PC-9 (cell line): ENCODE results near the gene AMMECR1. TPM values are rescaled to one million over a fixed set of nuclear protein-coding genes. Genes with fewer than 3 reads are reported as not detected.

Experiments
- BruUV-seq: library from RNA; stranded (reverse); fragments of 400-500 nt; replicated peaks from 2 replicates; lab custom pipeline; 2021; lab: Mats Ljungman, UMichigan
- CTCF ChIA-PET: fragments of 300-600 bp; sonication (Branson Sonifier 250); formaldehyde crosslinking; loops from one replicate; lab custom pipeline; 2022; ENCODE audit warnings: antibody characterized with exemption; lab: Charles Lee
- POLR2A ChIA-PET: fragments of 300-600 bp; sonication (Branson Sonifier 250); formaldehyde crosslinking; loops from one replicate; lab custom pipeline; 2022; ENCODE audit warnings: antibody characterized with exemption; ENCODE audit not compliant: unreplicated experiment; lab: Charles Lee
- DNase-seq, 2 experiments: peaks; one replicate each; pipeline versions ENCODE4 v3.0.0 to v3.0.0-alpha.2; 2015 to 2022; ENCODE audit warnings: mixed read lengths in 1 of 2
- H2AFZ ChIP-seq: fragments of 200-600 bp; sonication (generic); 2 replicates; pipeline ENCODE4 v1.8.1; 2017; ENCODE audit warnings: antibody characterized with exemption
- H3F3A ChIP-seq: fragments of 200-600 bp; sonication (generic); 2 replicates; pipeline ENCODE4 v1.8.1; 2017; ENCODE audit warnings: antibody characterized with exemption, mild to moderate bottlenecking, low read depth; ENCODE audit not compliant: insufficient read depth
- H3K27ac ChIP-seq: fragments of 200-600 bp; sonication (generic); 2 replicates; pipeline ENCODE4 v1.6.1; 2016; ENCODE audit warnings: mixed run types
- H3K27me3 ChIP-seq: fragments of 200-600 bp; sonication (generic); 2 replicates; pipeline ENCODE4 v1.6.1; 2016; ENCODE audit warnings: low read depth, mixed run types; ENCODE audit not compliant: insufficient read depth
- H3K36me3 ChIP-seq: fragments of 200-600 bp; sonication (generic); 2 replicates; pipeline ENCODE4 v1.6.1; 2016; ENCODE audit warnings: low read depth, mixed run types
- H3K4me1 ChIP-seq: fragments of 200-600 bp; sonication (generic); replicated peaks from 2 replicates; pipeline ENCODE4 v1.6.1; 2016; ENCODE audit warnings: mixed run types; ENCODE audit not compliant: insufficient read depth
- H3K4me2 ChIP-seq: fragments of 200-600 bp; sonication (generic); 2 replicates; pipeline ENCODE4 v1.6.1; 2017; ENCODE audit warnings: mixed run types
- H3K4me3 ChIP-seq: fragments of 200-600 bp; sonication (generic); 2 replicates; pipeline ENCODE4 v1.6.1; 2016; ENCODE audit warnings: mixed run types
- H3K79me2 ChIP-seq: fragments of 200-600 bp; sonication (generic); 2 replicates; pipeline ENCODE4 v1.6.1; 2017; ENCODE audit warnings: low read depth, mixed run types
- H3K9me2 ChIP-seq: fragments of 200-600 bp; sonication (generic); 2 replicates; pipeline ENCODE4 v1.8.1; 2017; ENCODE audit warnings: mild to moderate bottlenecking; ENCODE audit not compliant: insufficient read depth
- H3K9me3 ChIP-seq: fragments of 200-600 bp; sonication (generic); 2 replicates; pipeline ENCODE4 v1.8.1; 2016; ENCODE audit warnings: low read depth; ENCODE audit not compliant: insufficient read depth
- H4K20me1 ChIP-seq: fragments of 200-600 bp; sonication (generic); 2 replicates; pipeline ENCODE4 v1.8.1; 2017; ENCODE audit not compliant: insufficient read depth
- EZH2 ChIP-seq: fragments of 200-600 bp; sonication (generic); IDR thresholded peaks from 2 replicates; pipeline ENCODE4 v1.8.0; 2017; ENCODE audit warnings: antibody characterized with exemption, low read depth
- intact Hi-C: fragments of 100-400 bp; cut with micrococcal nuclease; formaldehyde crosslinking; loops from one replicate; pipeline ENCODE4 v1.10.0; 2022; ENCODE audit not compliant: unreplicated experiment
- total RNA-seq: library from RNA; stranded (reverse); gene quantifications from 2 replicates; pipeline ENCODE4 v1.2.3, GENCODE V29; 2021
- TF ChIP-seq, protein P1 (sequence below): fragments of 200-600 bp; sonication (generic); conservative IDR thresholded peaks from 2 replicates; pipeline ENCODE4 v1.6.1; 2017; ENCODE audit warnings: mixed run types, antibody characterized with exemption, mild to moderate bottlenecking, moderate library complexity

The AMMECR1 gene
- total RNA-seq, 1 experiment from 2014 or later, result 35.4 TPM

DNA sequence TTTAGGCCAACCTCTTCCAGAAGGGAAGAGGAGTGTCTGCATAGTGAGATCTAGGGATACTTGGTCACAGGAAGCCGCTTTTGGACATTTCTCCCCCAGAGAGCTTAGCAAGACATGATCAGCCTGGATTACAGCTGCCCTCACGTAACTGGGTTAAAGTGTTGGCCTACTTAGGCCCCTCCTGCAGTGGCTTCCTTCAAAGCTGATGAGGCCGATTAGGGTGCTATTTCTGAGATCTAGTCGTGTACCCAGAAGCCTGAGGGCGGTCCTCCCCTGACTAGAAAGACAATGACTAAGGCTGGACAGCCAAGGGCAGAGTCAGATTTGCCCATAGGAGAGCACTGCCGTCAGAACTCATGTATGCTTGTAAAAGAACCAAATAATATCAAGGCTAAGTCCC, 135.0 kb downstream of the AMMECR1 start:
- H4K20me1 ChIP-seq, result peaks cover 3% of the 10 kb centered on the region; the same call in 1 of the 2 replicates
- ChIA-PET CTCF (interaction anchor here (0.6 kb wide), 1 partner anchor 47 kb away, joined by 3 read pairs; no protein-coding TSS in a partner anchor), POLR2A (interaction anchor here (0.6 kb wide), 1 partner anchor 55 kb away, joined by 5 read pairs; no protein-coding TSS in a partner anchor)
- H3K27me3 ChIP-seq, result no peaks in the 10 kb centered on the region
- H3F3A ChIP-seq, result peaks cover 24% of the 10 kb centered on the region
- H3K4me3 ChIP-seq, result no peak overlapping the region
- no TSS peak for BruUV-seq
- H2AFZ ChIP-seq, result no peak overlapping the region
- H3K36me3 ChIP-seq, result 0 out of 2 replicates have a peak, but pooled peaks cover 6% of the 10 kb centered on the region
- no peaks in the 10 kb centered on the region for H3K9me2 ChIP-seq
- TF ChIP-seq EZH2, result no peak
- TF ChIP-seq, protein P1, sequence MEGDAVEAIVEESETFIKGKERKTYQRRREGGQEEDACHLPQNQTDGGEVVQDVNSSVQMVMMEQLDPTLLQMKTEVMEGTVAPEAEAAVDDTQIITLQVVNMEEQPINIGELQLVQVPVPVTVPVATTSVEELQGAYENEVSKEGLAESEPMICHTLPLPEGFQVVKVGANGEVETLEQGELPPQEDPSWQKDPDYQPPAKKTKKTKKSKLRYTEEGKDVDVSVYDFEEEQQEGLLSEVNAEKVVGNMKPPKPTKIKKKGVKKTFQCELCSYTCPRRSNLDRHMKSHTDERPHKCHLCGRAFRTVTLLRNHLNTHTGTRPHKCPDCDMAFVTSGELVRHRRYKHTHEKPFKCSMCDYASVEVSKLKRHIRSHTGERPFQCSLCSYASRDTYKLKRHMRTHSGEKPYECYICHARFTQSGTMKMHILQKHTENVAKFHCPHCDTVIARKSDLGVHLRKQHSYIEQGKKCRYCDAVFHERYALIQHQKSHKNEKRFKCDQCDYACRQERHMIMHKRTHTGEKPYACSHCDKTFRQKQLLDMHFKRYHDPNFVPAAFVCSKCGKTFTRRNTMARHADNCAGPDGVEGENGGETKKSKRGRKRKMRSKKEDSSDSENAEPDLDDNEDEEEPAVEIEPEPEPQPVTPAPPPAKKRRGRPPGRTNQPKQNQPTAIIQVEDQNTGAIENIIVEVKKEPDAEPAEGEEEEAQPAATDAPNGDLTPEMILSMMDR, result no peak
- 0 out of 2 replicates have a peak, but pooled peaks cover 5% of the 10 kb centered on the region for H3K9me3 ChIP-seq
- DNase-seq, result peak in 1 of 2 experiments; percentile 33
- H3K4me1 ChIP-seq, result peaks cover 35% of the 10 kb centered on the region
- intact Hi-C loops, result loop anchor here (5.0 kb wide), 1 partner anchor 134 kb away; the partner anchor contains the start of gene AMMECR1
- H3K27ac ChIP-seq, result no peak overlapping the region
- H3K4me2 ChIP-seq, result no peak overlapping the region
- H3K79me2 ChIP-seq, result no peaks in the 10 kb centered on the region

DNA sequence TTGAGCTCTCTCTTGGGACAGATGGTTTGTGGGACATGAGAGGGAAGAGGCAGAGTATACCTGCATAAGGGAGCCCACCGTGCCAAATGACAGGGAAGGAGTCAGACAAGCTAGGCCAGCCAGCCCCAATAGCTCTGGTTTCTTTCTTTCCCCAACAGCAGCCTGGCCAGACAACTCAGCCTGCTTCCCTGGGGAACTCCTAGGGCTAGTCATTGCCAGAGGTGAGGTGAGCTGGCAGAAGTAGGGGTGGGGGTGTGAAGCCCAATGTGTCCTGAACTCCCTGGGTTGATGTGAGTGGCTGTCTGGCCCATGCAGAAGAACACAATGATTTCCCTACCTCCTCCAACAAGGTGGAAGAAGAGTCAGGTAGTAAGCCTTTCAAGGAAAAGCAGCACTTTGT, 135.5 kb downstream of the AMMECR1 start:
- H3K79me2 ChIP-seq, result no peaks in the 10 kb centered on the region
- BruUV-seq, result no TSS peak
- H3K4me2 ChIP-seq, result no peak overlapping the region
- no peak for DNase-seq
- no peak overlapping the region for H3K4me3 ChIP-seq
- H3K27me3 ChIP-seq, result no peaks in the 10 kb centered on the region
- no peak overlapping the region for H2AFZ ChIP-seq
- peaks cover 35% of the 10 kb centered on the region for H3K4me1 ChIP-seq
- ChIA-PET CTCF (no interaction called here), POLR2A (interaction anchor here (0.7 kb wide), 1 partner anchor 28 kb away, joined by 6 read pairs; no protein-coding TSS in a partner anchor)
- H3K9me2 ChIP-seq, result no peaks in the 10 kb centered on the region
- 0 out of 2 replicates have a peak, but pooled peaks cover 5% of the 10 kb centered on the region for H3K9me3 ChIP-seq
- TF ChIP-seq, protein P1, result no peak
- TF ChIP-seq EZH2, result no peak
- 0 out of 2 replicates have a peak, but pooled peaks cover 6% of the 10 kb centered on the region for H3K36me3 ChIP-seq
- peaks cover 3% of the 10 kb centered on the region; the same call in 1 of the 2 replicates for H4K20me1 ChIP-seq
- peaks cover 24% of the 10 kb centered on the region for H3F3A ChIP-seq
- no peak overlapping the region for H3K27ac ChIP-seq
- intact Hi-C loops, result loop anchor here (5.0 kb wide), 1 partner anchor 135 kb away; the partner anchor contains the start of gene AMMECR1

DNA sequence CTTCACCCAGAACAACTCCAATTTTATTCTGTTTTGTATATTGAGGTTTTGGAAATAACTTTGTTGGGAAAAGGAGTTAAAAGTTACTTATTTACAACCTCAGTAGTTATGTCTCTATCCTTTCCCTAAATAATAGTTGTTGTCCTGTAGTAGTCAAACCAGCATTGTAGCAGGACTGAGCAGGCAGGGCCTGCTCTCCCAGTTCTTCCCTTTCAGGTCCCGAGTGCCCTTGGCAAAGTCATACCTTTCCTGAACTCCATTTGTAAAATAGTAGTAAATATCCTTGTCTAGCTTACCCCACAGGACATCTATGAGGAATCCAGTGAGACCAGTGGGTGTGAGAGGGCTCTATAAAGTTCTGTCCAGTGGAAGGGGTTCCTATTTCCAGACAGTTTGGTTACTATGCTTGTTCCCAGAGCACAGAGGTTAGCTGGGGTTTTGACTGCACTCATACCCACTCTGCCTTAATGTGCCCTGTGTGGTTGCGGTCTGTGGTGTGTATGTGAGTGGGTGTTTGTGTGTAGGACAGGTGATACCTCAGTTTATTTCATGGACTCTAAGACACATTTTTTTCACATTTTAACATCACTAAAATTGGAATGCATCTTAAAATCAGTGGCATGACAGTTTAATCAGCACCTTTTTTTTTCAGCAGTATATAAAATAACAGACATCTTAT, 136.3 kb downstream of the AMMECR1 start:
- intact Hi-C loops, result loop anchor here (2.0 to 5.0 kb wide), 2 partner anchors 29 to 136 kb away; partner anchors contain the start of gene AMMECR1
- Histone ChIP-seq H3K4me2 (peak overlapping the region; percentile 60), H3K9me2 (no peaks in the 10 kb centered on the region), H3K4me3 (no peak overlapping the region), H3K36me3 (0 out of 2 replicates have a peak, but pooled peaks cover 5% of the 10 kb centered on the region), H3K4me1 (peaks cover 35% of the 10 kb centered on the region), H3K79me2 (no peaks in the 10 kb centered on the region), H4K20me1 (peaks cover 3% of the 10 kb centered on the region; the same call in 1 of the 2 replicates), H3F3A (peaks cover 24% of the 10 kb centered on the region), H2AFZ (no peak overlapping the region), H3K27ac (peak overlapping the region; percentile 48), H3K27me3 (no peaks in the 10 kb centered on the region), H3K9me3 (0 out of 2 replicates have a peak, but pooled peaks cover 5% of the 10 kb centered on the region)
- POLR2A ChIA-PET, result no interaction called here
- BruUV-seq, result no TSS peak
- no peak for TF ChIP-seq EZH2
- TF ChIP-seq, protein P1, result no peak
- CTCF ChIA-PET, result interaction anchor here (0.6 to 0.7 kb wide), 2 partner anchors 17 to 259 kb away, joined by 3 to 4 read pairs; no protein-coding TSS in a partner anchor
- DNase-seq, result no peak
